NCI-H1930 (cell line): ENCODE data around the gene KIAA1671.

Source experiments
- DNase-seq, 2 experiments: peaks; one replicate each; lab custom pipeline; 2025; lab: John Stamatoyannopoulos, UW

Gene KIAA1671

DNA sequence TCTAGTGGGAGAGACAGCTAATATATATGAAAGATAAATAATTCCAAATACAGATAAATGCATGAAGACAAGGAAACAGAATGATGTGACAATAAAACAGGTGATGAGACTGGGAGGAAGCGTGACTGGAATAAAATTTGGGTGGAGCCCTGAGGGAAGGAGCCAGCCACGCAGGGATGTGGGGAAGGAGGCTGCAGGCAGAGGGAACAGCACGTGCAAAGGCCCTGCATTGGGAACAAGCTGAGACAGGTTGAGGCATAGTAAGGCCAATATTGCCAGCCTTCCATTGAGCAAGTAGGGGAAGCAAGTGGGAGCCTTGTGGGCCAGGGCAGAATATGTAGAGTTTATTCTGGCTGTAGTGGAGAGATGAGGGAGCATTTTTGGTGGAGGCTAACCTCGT is 139.6 kb downstream of the KIAA1671 start:
- DNase-seq: no peak

DNA sequence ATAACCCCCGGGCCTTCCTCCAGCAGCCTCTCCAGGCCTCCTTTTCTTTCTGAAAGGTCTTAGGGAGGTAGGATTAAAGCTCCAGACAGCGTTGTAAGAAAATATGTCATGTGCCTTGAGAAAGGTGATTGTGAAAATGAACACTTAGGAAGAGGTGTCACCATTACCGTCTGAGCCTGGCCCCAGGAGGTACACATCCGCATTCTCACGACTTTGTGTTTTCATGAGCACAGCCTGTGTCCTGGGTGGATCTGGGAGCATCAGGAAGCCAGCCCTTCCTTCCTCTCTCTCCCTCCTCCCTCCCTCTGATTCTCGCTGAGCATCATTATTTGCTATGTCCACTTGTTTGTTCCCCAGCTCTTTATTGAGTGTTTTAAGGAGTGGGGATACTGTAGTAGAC is 142.1 kb downstream of the KIAA1671 start:
- DNase-seq: no peak

DNA sequence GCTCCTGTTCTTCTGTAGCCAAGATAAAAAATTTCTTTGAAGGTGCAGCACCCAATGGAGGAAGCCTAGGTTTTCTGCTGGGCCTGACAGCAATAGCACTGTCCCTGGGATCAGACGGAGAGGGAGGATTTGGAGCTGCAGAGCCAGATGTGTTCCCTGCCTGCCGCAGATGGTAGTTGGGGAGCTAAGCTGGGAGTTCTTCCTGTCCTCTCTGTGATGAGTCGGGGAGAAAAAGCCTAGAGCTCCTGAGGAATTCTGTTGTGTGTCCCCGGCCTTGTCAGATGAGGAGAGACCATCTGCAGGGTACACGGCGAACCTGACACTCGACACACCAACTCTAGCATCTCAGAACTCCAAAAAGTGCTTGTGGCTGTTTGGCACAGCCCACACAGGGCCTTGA is 143.4 kb downstream of the KIAA1671 start:
- DNase-seq: no peak

DNA sequence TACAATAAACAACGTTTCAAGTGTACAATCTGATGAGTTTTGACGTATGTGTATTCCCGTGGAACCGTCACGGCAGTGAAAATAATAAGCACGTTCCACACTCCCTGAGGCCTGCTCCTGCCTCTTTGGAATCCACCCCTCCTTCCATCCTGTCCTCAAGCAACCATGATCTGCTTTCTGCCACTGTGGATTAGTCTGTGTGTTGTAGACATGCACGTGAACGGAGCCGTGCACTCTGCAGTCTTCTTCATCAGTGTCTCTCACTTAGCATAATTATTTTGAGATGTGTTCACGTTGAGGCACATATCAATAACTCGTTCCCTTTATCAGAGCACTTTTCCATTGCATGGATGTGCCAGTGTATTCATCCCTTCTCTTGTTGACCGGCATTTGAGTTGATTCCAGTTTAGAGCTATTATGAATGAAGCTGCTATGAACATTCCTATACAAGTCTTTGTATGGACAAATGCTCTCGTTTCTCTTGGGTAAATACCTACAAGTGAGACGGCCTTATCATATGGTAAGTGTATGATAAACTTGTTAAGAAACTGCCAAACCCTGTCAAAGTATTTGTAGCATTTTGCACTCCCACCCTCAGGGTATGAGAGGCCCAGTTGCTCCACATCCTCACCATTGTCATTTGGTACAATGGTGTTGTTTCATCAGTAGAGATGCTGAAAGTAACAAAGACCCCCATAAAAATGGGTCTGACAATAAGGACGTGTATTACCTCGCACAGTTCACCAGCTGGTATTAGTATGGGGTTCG is 144.3 kb downstream of the KIAA1671 start:
- DNase-seq: no peak

DNA sequence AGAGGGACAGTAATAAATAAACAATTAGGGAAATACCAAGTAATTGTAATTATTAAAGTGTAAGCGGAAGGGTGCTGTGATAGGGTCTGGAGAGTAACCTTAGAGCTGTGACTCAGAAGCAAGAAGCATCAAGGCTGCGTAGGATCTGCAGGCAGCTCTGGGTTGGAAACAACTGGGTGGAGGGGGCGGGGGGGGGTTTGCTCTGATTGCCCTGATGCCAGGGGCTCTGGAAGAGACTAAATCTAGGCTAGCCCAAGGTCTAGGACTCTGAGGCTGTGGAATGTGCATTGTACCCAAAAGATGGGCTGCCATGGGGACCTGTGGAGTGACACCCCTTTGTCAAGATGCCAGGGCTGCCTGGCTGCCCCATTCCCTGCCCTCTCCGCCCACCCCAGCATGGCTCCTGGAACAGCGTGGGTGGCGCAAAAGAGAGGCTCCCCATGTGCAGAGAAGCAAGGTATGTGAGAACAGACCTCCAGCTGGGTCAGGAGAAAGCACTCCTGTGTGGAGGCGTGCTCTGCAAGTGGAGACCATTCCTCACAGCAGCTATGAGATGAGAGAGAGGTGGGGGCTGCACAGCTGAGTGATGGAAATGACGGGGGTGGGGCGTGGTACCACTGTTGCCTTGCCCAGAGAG is 146.0 kb downstream of the KIAA1671 start:
- DNase-seq: no peak

DNA sequence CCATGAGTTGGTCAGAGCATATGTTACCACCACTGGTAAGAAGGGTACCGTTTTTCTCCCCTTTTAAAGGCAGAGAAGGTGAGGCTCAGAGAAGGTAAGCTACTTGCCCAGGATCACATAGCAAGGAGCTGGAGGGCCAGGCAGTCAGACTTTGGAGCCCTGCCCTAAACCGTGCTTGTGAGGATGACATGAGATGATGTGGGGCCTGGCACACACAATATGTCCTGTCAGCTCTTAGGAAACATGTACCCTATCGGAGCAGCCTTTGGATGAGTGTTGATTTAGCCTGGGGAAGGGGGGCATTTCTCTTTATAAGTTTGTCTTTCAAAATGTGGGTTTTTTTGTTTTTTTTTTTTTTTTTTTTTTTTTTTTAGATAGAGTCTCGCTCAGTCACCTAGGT is 146.7 kb downstream of the KIAA1671 start:
- DNase-seq: no peak

DNA sequence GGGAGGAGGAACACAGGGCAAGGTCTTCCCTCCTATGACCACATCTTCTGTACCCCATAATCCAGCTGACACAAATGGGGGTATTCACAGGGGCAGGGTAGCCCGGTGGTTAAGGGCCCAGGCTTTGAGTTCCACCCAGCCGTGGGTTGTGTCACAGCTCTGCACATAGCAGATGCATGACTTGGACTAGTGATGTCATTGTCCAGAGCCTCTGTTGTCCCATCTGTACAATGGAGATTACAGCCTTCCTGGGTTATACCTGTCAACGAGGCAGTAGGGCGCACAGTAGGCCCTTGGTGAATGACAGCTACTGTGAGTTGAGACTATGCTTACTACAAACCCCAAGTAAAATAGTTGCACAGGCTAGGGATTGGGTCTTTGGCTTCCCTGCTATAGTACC is 147.9 kb downstream of the KIAA1671 start:
- no peak for DNase-seq

DNA sequence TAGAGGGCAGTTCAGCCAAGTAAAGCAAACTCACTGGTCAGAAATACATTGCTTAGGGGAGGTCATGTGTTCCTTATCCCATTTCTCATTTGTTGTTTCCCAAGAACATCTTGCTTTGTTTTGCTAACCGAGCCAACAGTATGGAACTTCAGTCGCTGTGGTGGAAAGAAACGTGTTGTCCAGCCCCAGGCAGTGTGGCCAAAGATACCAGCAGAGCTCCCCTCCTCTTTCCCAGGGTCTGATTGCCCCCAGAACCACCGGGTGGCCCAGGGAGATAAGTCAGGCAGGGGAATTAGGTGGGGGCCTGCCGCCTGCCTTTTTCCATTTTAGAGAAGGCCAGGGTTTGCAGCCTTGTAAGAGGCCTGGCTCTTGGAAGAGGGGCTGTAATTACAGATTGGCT is 148.4 kb downstream of the KIAA1671 start:
- no peak for DNase-seq

DNA sequence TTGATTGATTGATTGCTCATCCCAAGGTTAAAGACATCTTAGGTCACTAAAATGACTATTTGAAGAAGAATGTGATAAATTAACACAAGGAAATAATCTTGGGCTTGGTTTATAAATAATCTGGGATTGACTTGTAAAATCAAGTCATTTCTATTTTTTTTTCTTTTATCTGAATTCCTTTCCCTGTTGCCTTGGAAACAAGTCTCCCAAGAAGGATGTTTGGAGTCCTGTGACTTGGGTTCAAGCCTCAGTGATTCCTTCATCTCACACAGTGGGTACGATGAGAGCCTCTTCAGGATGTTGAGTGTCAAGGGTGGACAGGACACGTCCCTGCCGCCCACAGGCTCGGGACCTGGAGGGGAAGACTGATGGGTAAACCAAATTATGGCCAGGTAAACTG is 149.0 kb downstream of the KIAA1671 start:
- DNase-seq: no peak

DNA sequence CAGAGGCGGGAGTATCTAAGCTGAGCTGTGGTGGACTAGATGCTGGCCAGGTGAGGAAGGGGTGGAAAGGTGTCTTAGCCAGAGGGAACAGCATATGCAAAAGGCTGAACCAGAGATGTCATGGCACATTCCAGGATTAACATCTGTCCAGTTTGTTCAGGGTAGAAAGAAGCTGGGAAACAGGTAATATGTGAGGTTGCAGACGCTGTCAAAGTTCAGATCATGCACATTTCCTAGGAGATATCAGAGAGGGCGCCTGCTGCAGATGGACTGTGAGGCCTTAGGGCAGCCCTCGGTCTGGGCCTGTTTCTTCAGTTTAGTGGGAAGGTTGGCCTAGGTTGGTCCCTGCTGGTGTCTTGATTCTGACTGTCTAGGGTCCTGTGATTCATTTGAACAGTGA is 149.5 kb downstream of the KIAA1671 start:
- DNase-seq: no peak

DNA sequence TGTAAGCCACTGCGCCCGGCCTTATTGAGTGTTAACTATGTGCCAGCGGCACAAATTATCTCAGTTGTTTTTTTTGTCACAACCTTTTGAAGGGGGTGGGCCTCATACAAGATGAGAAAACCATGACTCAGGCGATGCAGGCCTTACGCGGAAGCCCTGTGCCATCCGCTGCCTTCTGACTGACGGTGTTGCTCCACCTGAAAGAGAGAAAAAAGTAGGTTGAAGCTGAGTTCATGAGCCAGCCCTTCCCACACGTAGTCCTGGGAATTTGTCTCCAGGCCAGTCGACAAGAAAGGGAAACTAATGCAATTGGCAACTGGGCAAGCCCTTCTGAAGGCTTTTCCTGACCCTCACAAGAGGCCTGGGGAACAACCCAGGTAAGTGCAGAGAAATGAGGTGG is 150.2 kb downstream of the KIAA1671 start:
- DNase-seq: no peak

DNA sequence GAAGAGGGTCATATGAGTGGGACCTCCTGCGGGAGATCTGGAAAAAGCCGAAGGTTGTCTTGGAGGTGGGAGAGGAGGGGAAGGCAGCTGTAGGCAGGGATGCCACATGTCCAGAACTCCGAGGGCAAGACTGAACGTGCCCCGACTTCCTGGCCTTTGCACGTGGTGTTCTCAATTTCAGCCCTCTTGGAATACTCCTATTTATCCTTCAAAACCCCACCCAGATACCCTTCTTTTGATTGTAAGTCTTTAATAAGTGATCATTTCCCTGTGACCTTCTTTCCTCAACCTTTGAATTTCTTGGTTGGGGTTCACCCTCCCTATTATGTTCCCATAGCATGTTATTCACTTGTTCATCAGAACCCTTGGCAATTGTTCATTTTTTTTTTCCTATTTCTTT is 151.9 kb downstream of the KIAA1671 start:
- DNase-seq: no peak

DNA sequence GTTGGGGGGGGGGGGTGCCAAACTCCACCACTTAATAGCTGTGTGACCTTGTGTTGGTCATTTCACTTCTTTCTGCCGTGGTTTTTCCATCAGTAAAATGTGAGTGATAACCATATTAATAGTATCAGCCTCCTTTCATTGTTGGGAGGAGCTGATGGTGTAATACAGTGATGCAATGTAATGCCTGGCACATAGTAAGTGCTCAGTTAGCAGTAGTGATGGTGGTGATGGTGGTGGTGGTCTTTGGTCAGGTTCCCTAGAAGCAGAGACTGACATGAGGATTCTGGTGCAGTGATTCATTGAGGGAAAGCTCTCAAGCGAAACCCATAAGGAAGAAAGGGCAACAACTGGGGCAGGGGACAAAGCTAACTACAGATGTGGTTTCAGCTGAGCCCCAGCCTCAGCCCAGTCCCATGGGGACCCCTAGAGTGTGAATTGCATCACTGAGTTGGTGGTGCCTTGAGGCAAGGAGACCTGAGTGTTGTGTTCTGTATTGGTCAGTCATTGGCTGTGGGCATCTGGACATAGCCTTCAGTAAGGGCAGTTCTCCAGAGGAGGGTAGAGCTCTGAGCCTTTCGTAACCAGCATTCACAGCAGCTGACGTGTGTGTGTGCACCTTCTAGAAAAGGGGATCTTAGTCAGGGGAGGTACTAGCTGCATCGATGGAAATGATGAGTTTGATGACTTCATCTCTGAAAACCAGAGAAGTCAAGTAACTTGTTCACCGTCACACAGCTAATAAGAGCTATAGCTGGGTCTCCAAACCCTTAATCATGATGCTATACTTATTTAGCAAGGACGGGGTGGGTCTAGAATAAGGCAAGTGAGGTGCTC is 153.5 kb downstream of the KIAA1671 start:
- no peak for DNase-seq

DNA sequence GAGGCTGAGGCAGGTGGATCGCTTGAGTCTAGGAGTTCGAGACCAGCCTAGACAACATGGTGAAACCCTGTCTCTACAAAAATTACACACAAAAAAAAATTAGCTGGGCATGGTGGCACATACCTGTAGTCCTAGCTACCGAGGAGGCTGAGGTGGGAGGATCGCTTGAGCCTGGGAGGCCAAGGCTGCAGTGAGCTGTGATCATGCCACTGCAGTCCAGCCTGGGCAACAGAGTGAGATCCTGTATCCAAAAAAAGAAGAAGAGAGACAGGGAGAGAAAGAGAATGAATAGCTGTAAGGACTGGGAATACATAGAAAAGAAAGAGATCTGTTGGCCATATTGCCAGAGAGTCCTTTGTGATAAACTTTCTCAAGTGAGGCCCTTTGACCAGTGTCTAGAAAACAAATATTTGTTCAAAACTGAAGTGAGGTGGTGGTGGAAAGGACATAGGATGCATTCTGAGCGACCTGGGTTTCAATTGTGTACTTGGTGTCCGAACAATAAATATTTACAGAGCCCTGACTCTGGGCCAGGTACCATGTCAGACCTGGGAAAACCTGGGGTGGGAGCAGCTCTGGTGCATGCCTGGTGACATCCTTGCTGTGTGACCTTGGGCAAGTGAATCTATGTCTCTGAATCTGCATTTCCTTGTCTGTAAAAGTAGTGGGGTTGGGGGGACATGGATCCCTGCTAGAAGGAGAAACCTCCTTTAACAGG is 157.5 kb downstream of the KIAA1671 start:
- DNase-seq: no peak

DNA sequence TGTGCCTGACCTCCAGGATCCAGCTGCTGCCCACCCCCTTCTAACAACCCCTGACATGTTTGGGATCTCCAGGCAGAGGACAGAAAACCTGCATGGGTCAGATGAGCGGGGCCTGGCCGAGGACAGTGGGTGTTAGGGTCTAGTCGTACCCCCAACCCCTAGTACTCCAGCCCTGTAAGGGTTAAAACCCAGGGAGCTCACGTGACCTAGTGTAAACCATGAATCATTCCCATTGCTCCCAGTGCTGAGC is 158.0 kb downstream of the KIAA1671 start:
- no peak for DNase-seq

DNA sequence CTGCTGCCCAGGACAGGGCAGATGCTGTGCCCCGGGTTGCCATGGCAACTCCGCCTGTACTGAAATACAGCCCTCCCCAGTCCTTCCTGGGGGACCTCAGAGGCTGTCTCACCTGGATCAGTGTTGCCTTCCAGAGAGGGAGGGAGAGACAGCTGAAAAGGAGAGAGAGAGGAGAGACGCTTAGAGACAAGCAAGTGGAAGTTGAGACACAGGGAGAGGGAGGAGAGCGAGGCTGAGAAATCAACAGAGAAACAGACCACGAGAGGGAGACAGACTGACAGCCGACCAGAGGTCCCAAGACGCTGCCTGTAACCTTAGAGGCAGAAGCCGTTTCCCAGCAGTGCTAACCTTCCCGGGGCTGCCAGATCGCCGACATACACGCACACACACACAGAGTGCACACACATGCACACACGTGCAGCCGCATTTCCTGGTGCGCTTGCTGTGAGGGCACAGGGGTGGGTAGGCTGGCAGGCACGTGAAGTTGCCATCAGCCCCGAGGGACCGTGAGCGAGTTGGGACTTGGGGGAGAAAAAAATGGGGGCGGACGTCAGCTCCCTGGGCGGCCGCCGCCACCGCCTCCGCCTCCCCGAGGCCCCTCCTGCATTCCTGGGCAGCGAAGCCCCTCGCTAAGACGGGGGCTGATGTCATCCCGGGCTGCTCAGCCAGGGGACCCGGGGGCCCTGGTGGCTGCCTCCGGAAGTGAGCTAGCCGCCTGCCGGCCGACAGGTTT is 158.5 kb downstream of the KIAA1671 start:
- DNase-seq: peak; percentile 49 to 50

DNA sequence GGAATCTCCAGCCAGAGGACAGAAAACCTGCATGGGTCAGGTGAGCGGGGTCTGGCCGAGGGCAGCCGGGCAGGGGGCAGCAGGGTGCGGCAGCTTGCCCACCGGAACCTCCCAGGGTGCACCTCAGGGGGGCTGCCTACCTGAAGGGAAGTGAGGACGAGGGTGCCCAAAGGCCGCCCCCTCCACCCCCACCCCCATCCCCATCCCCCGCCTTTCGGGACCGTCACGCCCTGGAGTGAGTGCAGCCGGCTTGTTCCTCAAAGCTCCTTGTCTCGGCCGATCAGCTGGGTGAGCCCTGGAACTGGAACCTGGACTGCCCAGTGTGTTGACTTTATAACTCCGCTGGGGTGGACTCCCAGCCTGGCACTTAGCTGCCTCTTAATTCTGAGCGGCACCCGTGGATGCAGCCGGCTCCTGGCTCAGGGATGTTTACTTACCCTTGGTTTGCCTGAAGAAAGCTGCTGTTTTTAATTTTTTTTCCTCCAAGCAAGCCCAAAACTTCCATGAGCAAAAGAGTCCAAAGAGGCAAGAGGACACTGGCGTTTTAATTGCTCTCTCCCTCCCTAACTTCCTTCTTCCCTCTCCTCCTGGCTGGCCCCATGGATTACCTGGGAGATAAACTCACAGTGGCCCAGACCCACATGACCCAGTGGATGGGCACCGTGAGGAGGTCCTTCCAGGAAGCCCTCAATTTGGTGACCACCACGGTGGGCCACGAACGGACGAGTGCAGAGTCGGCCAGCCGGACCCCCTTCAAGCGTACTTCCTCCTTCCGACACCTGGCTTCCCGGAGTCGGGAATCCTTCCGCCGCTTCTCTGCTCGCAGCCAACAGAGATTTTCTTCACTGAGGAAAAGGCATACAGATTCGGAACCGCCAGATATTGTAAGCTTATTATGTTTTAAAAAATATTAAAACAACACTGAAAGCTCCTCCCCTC is 159.3 kb downstream of the KIAA1671 start:
- DNase-seq: no peak

DNA sequence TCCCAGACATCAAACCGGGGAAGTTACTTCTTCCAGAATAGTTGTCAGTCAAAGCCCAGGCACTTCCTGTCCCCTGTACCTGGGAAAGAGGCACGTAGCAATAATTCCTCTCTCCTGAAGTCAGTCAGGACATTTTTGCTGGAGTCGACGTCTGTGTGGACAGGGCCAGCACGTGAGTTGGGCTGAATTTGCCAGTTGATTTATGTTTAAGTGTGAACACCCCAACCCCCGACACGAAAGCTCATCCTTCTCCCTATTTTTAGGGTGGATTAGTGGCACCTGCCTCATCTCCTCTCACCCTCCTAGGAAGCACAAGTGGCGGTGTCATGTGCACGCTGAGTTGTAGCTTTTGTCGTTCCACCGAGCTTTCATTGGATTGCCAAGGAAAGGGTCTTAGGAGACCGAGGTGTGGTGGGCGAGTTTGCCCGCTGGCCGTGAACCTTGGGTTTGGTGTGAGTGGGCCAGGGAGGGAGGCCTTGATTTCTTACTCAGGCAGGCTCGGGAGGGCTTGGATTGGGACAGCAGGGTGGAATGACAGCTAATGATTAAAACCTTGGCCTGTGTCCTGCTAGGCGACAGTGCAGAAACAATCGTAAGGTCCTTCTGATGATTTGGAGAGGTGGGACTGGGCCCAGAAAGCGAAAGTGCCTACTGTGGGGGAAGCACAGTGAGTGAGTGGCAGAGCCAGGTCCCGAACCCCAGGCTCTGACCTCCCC is 160.2 kb downstream of the KIAA1671 start:
- no peak for DNase-seq

DNA sequence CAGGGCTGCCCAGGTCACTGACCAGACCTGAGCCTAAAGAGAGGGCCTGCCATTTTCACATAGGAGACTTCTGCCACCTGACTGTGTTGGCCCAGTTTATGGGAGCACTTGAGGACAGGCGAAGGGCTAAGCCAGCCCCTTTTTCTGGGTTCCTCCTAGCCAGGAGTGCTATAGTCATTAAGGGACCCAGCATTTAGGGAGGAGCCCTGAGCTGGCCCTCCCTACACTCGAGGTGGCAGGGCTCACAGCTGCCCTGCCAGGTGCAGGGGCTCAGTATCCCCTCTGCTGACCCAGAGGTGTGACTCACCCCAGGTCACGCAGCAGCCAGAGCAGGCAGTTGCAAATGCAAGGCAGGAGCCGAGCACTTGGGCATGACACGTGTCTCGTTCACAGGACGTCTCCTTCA is 160.8 kb downstream of the KIAA1671 start:
- no peak for DNase-seq
